Neural crest cell (in vitro differentiated cells): ENCODE results near the gene CBLL2. TPM values are rescaled to one million over a fixed set of nuclear protein-coding genes. Genes with fewer than 3 reads are reported as not detected.
"Not testable (repeated sequence)": the region's sequence is repeated elsewhere in the genome, so short reads cannot be mapped to it uniquely, and the experiment has no call there.

Experiments
- DNase-seq: peaks from one replicate; pipeline ENCODE4 v3.0.0; 2021; ENCODE audit warnings: low read depth, mixed read lengths, low spot score
- H3K27ac Mint-ChIP-seq: one replicate; pipeline ENCODE4 v1.8.0; 2021; ENCODE audit warnings: mild to moderate bottlenecking, mixed read lengths; ENCODE audit not compliant: unreplicated experiment
- H3K27me3 Mint-ChIP-seq: 2 replicates; pipeline ENCODE4 v1.8.0; 2021; ENCODE audit warnings: low read depth, mild to moderate bottlenecking, mixed read lengths
- H3K36me3 Mint-ChIP-seq: 2 replicates; pipeline ENCODE4 v1.8.0; 2021; ENCODE audit warnings: low read depth, mild to moderate bottlenecking, mixed read lengths
- H3K4me1 Mint-ChIP-seq: 2 replicates; pipeline ENCODE4 v1.8.0; 2021; ENCODE audit warnings: mixed read lengths
- H3K4me3 Mint-ChIP-seq: one replicate; pipeline ENCODE4 v1.8.0; 2021; ENCODE audit warnings: mild to moderate bottlenecking, mixed read lengths
- H3K9me3 Mint-ChIP-seq: 2 replicates; pipeline ENCODE4 v1.8.0; 2021; ENCODE audit warnings: mixed read lengths
- total RNA-seq: library from RNA; stranded (reverse); gene quantifications from 2 replicates; pipeline ENCODE4 v1.2.1, GENCODE V29; 2021
- TF ChIP-seq, protein P1 (sequence below): fragments of 200-600 bp; sonication (generic); conservative IDR thresholded peaks from 2 replicates; pipeline ENCODE4 v1.5.0; 2021; ENCODE audit warnings: antibody characterized with exemption, mild to moderate bottlenecking

Gene CBLL2
- total RNA-seq, 1 donor from 2014 or later: not detected

DNA sequence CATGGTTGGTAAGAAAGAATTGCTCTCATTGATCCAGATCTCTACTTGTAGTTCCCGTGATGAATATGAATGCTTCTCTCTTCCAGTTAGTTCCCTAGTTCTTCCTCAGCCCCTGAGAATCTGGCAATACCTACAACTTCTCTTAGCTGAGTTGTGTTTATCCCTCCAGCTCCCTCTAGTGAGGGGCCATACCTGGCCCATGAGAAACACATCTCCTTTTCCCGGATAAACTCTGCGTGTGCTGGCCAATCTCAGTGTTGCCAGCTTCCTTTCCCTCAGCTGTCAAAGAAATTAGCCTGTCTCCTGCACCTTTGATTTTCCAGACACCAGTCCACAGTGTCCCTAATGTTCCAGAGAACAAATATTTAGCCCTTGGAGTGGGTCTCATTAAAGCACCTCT, 5.7 kb downstream of the CBLL2 start:
- H3K27ac Mint-ChIP-seq: no peak overlapping the region
- H3K27me3 Mint-ChIP-seq: peaks cover 3% of the 10 kb centered on the region
- peaks cover 16% of the 10 kb centered on the region for H3K9me3 Mint-ChIP-seq
- H3K4me1 Mint-ChIP-seq: no peaks in the 10 kb centered on the region
- DNase-seq: no peak
- no peak overlapping the region for H3K4me3 Mint-ChIP-seq
- TF ChIP-seq, protein P1, sequence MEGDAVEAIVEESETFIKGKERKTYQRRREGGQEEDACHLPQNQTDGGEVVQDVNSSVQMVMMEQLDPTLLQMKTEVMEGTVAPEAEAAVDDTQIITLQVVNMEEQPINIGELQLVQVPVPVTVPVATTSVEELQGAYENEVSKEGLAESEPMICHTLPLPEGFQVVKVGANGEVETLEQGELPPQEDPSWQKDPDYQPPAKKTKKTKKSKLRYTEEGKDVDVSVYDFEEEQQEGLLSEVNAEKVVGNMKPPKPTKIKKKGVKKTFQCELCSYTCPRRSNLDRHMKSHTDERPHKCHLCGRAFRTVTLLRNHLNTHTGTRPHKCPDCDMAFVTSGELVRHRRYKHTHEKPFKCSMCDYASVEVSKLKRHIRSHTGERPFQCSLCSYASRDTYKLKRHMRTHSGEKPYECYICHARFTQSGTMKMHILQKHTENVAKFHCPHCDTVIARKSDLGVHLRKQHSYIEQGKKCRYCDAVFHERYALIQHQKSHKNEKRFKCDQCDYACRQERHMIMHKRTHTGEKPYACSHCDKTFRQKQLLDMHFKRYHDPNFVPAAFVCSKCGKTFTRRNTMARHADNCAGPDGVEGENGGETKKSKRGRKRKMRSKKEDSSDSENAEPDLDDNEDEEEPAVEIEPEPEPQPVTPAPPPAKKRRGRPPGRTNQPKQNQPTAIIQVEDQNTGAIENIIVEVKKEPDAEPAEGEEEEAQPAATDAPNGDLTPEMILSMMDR: no peak
- no peaks in the 10 kb centered on the region for H3K36me3 Mint-ChIP-seq

DNA sequence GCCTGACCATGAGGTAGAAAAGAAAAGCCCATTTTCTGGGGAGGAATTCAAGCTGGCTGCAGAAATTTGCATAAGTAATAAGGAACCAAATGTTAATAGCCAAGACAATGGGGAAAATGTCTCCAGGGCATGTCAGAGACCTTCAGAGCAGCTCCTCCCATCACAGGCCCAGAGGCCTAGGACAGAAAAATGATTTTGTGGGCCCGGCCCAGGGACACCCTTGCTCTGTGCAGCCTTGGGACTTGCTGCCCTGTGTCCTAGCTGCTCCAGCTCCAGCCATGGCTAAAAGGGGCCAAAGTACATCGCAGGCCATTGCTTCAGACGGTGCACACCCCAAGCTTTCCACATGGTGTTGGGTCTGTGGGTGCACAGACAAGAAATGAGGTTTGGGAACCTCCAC, 16.5 kb downstream of the CBLL2 start:
- not testable (repeated sequence) for H3K27me3 Mint-ChIP-seq, H3K4me3 Mint-ChIP-seq, H3K27ac Mint-ChIP-seq, H3K9me3 Mint-ChIP-seq, H3K36me3 Mint-ChIP-seq, DNase-seq, H3K4me1 Mint-ChIP-seq

DNA sequence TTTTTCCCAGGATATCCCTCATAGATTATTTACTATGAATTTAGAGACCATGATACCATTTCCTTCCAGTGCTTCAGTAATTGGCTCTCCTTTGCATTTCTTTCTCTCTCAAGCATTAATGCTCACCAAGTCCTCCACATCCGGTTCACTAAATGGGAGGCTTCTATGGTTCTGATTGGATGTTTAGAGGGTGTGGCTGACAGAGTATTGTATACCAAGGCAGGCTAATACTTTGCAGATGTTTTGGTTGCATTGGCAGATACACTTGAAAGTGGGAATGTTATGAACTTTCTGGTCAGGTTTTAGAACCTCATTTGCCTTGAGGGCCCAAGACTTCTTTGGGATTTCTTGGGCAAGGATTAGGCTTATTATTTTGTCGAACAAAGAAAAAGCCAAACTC, 24.2 kb downstream of the CBLL2 start:
- no peaks in the 10 kb centered on the region for H3K9me3 Mint-ChIP-seq
- no peaks in the 10 kb centered on the region for H3K36me3 Mint-ChIP-seq
- no peak for DNase-seq
- TF ChIP-seq, protein P1: no peak
- H3K4me1 Mint-ChIP-seq: peaks cover 14% of the 10 kb centered on the region
- H3K27me3 Mint-ChIP-seq: no peaks in the 10 kb centered on the region
- no peak overlapping the region for H3K4me3 Mint-ChIP-seq
- no peak overlapping the region for H3K27ac Mint-ChIP-seq

DNA sequence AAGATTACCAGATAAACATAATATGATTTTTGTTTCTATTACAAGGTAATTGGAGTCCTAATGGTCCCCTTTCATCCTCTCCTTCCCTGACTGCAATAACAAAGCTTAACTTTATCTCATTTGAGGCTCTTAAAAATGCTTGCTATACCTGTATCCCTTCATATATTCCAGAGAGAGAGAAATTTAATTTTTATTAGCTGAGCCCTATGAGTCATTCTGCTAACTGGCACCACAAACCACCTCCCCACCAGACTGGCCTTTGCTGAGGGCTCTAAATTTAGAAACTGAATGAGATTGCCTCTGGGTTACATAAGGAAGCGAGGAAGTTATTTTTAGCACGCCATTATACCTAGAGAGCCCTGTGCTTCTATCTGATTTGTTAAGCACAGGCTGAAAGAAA, 27.4 kb downstream of the CBLL2 start:
- Mint-ChIP-seq H3K27me3 (no peaks in the 10 kb centered on the region), H3K27ac (no peak overlapping the region), H3K4me3 (no peak overlapping the region), H3K36me3 (no peaks in the 10 kb centered on the region), H3K4me1 (peaks cover 10% of the 10 kb centered on the region), H3K9me3 (no peaks in the 10 kb centered on the region)
- no peak for DNase-seq
- TF ChIP-seq, protein P1: no peak

DNA sequence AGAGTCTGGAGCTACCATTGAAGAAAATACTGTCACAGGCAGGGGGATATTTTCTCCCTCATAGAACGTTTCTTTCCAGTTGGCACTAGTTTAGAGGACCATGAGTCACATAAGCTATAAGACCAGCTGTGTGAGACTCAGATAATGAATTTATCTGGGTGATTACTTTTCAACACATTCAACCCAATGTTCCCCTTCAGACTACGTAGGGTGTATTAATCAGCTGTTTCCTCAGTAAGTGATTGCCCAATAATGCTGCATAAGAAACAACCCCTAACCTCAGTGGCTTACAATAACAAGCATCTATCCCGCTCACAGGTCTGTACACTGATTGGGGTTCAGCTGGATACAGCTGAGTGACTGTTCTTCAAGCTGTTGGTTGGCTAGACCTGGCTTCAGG, 38.1 kb downstream of the CBLL2 start:
- H3K27me3 Mint-ChIP-seq: no peaks in the 10 kb centered on the region
- H3K9me3 Mint-ChIP-seq: peaks cover 3% of the 10 kb centered on the region
- no peak overlapping the region for H3K27ac Mint-ChIP-seq
- no peak overlapping the region for H3K4me3 Mint-ChIP-seq
- H3K4me1 Mint-ChIP-seq: peaks cover 11% of the 10 kb centered on the region
- no peaks in the 10 kb centered on the region for H3K36me3 Mint-ChIP-seq
- TF ChIP-seq, protein P1: no peak
- no peak for DNase-seq

DNA sequence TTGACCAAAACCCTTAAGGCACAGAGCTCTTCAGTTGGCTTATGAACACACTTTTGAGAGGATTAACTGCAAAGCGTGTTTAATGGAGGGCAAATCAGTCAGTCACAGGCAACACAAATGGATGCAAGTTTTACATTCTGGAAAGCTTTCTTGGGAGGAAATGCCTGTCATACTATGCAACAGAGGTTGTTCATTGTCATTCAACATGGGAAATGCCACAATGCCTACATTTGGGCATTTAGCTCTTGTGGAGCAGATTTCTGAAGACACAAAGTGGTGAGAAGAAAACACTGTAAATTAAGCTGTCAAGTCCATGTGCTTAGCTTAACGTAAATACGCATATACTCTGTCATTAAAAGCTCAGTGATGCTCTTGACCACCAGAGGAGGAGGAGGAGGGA, 41.1 kb downstream of the CBLL2 start:
- Mint-ChIP-seq H3K4me1 (peaks cover 11% of the 10 kb centered on the region), H3K27ac (no peak overlapping the region), H3K27me3 (no peaks in the 10 kb centered on the region), H3K9me3 (peaks cover 3% of the 10 kb centered on the region), H3K4me3 (no peak overlapping the region), H3K36me3 (no peaks in the 10 kb centered on the region)
- TF ChIP-seq, protein P1: no peak
- DNase-seq: no peak
